ENCODE measurements around the gene MPP1.

Gene MPP1

DNA sequence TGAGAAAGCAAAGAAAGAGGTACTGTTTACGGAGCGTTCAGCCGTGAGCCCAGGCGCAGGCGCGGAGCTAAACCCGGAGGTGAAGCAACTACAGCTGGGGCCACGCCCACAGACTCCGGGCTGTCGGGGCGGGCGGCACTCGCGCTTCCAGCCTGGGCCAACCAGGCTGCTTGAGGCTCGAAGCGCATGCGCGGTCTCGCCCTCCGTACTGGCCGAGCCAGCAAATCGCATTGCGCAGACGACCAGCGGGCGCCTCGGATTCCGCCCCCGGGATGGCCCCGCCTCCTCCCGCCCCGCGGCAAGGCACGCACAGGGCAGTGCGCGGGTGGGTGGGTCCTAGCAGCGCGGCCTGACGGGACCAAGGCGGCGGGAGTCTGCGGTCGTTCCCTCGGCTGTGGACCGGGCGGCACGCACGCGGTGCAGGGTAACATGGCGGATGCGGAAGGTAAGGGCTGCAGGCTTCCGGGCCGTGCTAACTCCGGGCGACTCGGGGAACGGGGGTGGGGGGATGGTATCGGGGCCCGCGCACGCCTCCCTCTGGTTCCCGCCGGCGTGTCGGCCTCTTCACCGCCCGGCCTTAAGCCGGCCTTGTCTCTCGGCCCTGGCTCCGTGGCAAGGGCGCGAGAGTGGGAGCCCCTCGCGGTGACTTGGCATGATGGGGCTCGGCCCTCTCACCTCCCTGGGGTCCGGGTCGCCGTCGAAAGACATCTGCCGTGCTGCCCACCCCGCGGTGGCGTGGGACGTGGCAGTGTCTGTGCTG, 42.6 kb downstream of the MPP1 start, which contains the start of gene DKC1 (continued):
- TF ChIP-seq ZSCAN23 (tag by site-specific recombination; IDR thresholded peaks at IDR 0.05) = no peak
- no peak for TF ChIP-seq ZNF48 (tag by site-specific recombination; IDR thresholded peaks at IDR 0.05)
- TF ChIP-seq, protein P1, sequence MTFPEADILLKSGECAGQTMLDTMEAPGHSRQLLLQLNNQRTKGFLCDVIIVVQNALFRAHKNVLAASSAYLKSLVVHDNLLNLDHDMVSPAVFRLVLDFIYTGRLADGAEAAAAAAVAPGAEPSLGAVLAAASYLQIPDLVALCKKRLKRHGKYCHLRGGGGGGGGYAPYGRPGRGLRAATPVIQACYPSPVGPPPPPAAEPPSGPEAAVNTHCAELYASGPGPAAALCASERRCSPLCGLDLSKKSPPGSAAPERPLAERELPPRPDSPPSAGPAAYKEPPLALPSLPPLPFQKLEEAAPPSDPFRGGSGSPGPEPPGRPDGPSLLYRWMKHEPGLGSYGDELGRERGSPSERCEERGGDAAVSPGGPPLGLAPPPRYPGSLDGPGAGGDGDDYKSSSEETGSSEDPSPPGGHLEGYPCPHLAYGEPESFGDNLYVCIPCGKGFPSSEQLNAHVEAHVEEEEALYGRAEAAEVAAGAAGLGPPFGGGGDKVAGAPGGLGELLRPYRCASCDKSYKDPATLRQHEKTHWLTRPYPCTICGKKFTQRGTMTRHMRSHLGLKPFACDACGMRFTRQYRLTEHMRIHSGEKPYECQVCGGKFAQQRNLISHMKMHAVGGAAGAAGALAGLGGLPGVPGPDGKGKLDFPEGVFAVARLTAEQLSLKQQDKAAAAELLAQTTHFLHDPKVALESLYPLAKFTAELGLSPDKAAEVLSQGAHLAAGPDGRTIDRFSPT (tag by site-specific recombination; IDR thresholded peaks at IDR 0.05) = peak; percentile 41; the same call in 1 of the 2 replicates
- no peak for TF ChIP-seq ZNF518A (tag by site-specific recombination; conservative IDR thresholded peaks at IDR 0.05; ENCODE audit: low read depth)
- TF ChIP-seq ZFP69B (tag by site-specific recombination; IDR thresholded peaks at IDR 0.05) = peak; percentile 49
- no peak for TF ChIP-seq ZNF157 (tag by site-specific recombination; IDR thresholded peaks at IDR 0.05)
- TF ChIP-seq ZNF521 (tag by site-specific recombination; IDR thresholded peaks at IDR 0.05) = no peak
- TF ChIP-seq ZNF211 (tag by site-specific recombination; IDR thresholded peaks at IDR 0.05; ENCODE audit: low read depth) = no peak
- TF ChIP-seq KLF1 (tag by site-specific recombination; IDR thresholded peaks at IDR 0.05) = peak; percentile 39; the same call in 1 of the 2 replicates
- TF ChIP-seq ZNF433 (tag by site-specific recombination; IDR thresholded peaks at IDR 0.05; ENCODE audit: low read depth) = no peak
- no peak for TF ChIP-seq ZNF214 (tag by site-specific recombination; IDR thresholded peaks at IDR 0.05; ENCODE audit: borderline replicate concordance)
- no peak for TF ChIP-seq ZNF837 (tag by site-specific recombination; IDR thresholded peaks at IDR 0.05)
- TF ChIP-seq ZNF280C (tag by site-specific recombination; IDR thresholded peaks at IDR 0.05) = no peak
- TF ChIP-seq ZNF362 (tag by site-specific recombination; IDR thresholded peaks at IDR 0.05) = no peak
- no peak for TF ChIP-seq KLF7 (tag by site-specific recombination; IDR thresholded peaks at IDR 0.05; ENCODE audit: borderline replicate concordance)
- TF ChIP-seq ZNF221 (tag by site-specific recombination; IDR thresholded peaks at IDR 0.05; ENCODE audit: borderline replicate concordance) = no peak
- TF ChIP-seq ZNF670 (tag by site-specific recombination; IDR thresholded peaks at IDR 0.05; ENCODE audit: low read depth) = no peak
- peak; percentile 86 for TF ChIP-seq KLF10 (tag by site-specific recombination; IDR thresholded peaks at IDR 0.05)
- TF ChIP-seq GLI4 (tag by site-specific recombination; IDR thresholded peaks at IDR 0.05) = 0 out of 2 replicates have a peak, but pooled peaks have one; percentile 43
- peak; percentile 32; the same call in 1 of the 2 replicates for TF ChIP-seq ZBTB20 (tag by site-specific recombination; IDR thresholded peaks at IDR 0.05)
- no peak for TF ChIP-seq ZNF37A (tag by site-specific recombination; IDR thresholded peaks at IDR 0.05)
- TF ChIP-seq ZNF266 (tag by site-specific recombination; IDR thresholded peaks at IDR 0.05; ENCODE audit: low read depth) = no peak
- TF ChIP-seq ZNF16 (tag by site-specific recombination; IDR thresholded peaks at IDR 0.05; ENCODE audit: low read depth) = no peak
- TF ChIP-seq, protein P2, sequence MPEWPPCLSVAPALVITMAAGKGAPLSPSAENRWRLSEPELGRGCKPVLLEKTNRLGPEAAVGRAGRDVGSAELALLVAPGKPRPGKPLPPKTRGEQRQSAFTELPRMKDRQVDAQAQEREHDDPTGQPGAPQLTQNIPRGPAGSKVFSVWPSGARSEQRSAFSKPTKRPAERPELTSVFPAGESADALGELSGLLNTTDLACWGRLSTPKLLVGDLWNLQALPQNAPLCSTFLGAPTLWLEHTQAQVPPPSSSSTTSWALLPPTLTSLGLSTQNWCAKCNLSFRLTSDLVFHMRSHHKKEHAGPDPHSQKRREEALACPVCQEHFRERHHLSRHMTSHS (tag by site-specific recombination; IDR thresholded peaks at IDR 0.05) = no peak
- TF ChIP-seq ZNF132 (tag by site-specific recombination; IDR thresholded peaks at IDR 0.05; ENCODE audit: borderline replicate concordance) = no peak
- no peak for TF ChIP-seq ZNF302 (tag by site-specific recombination; IDR thresholded peaks at IDR 0.05; ENCODE audit: low read depth)
- no peak for TF ChIP-seq MEIS1 (CRISPR knock-in tag; IDR thresholded peaks at IDR 0.05; ENCODE audit: borderline replicate concordance)
- peak; percentile 99 for TF ChIP-seq SP2 (tag by site-specific recombination; IDR thresholded peaks at IDR 0.05)
- no peak for TF ChIP-seq ZNF624 (tag by site-specific recombination; IDR thresholded peaks at IDR 0.05)
